Tibial artery (tissue), 4 donors: ENCODE results near the gene ARL1.
"Not testable (repeated sequence)": the region's sequence is repeated elsewhere in the genome, so short reads cannot be mapped to it uniquely, and the experiment has no call there.

Experiments
- DNase-seq, 2 donors: peaks; one replicate each; pipeline ENCODE4 v3.0.0-alpha.2; 2019
- H3K27ac ChIP-seq, 2 donors: fragments of 200-600 bp; sonication (generic) in 1 of 2; 1 replicate in 1 of 2; 2 replicates in 1 of 2; pipeline ENCODE4 v1.5.1; 2018 to 2019; ENCODE audit warnings: mild to moderate bottlenecking in 1 of 2
- H3K27me3 ChIP-seq, 2 donors: fragments of 200-600 bp; sonication (generic) in 1 of 2; one replicate each; pipeline versions ENCODE4 v1.5.1 to v1.6.0; 2016 to 2019
- H3K36me3 ChIP-seq, 3 donors: fragments of 200-600 bp; sonication (generic) in 2 of 3; one replicate each; pipeline ENCODE4 v1.5.1; 2016 to 2019; ENCODE audit warnings: mild to moderate bottlenecking in 2 of 3
- H3K4me1 ChIP-seq, 4 donors: fragments of 200-600 bp; sonication (generic) in 2 of 4; 1 replicate in 3 of 4; 2 replicates in 1 of 4; pipeline ENCODE4 v1.5.1; 2016 to 2019
- H3K4me3 ChIP-seq, 2 donors: fragments of 200-600 bp; sonication (generic) in 1 of 2; 1 replicate in 1 of 2; 2 replicates in 1 of 2; pipeline ENCODE4 v1.5.1; 2018 to 2019; ENCODE audit warnings: mild to moderate bottlenecking in 2 of 2
- H3K9me3 ChIP-seq, 3 donors: fragments of 200-600 bp; sonication (generic) in 1 of 3; one replicate each; pipeline ENCODE4 v1.5.1; 2016 to 2019
- CTCF ChIP-seq, 2 experiments: fragments of 200-600 bp in 1 of 2; fragments of 450-650 bp in 1 of 2; IDR thresholded peaks; one replicate each; pipeline ENCODE4 v1.5.1; 2017 to 2019; ENCODE audit warnings: antibody characterized with exemption in 2 of 2, mild to moderate bottlenecking in 1 of 2, moderate library complexity in 1 of 2
- intact Hi-C: fragments of 100-400 bp; cut with DNase I; formaldehyde crosslinking; loops from one replicate; pipeline ENCODE4 v1.15.0; 2023; ENCODE audit warnings: low total_unique reads

Gene ARL1

GRCh38 chr12:101430456-101430855 lies 22.9 kb upstream of the ARL1 start:
- H3K9me3 ChIP-seq, result no peaks in the 10 kb centered on the region
- H3K27ac ChIP-seq, result no peak overlapping the region
- no peak overlapping the region for H3K4me3 ChIP-seq
- no peaks in the 10 kb centered on the region for H3K27me3 ChIP-seq
- no peaks in the 10 kb centered on the region for H3K36me3 ChIP-seq
- no peaks in the 10 kb centered on the region for H3K4me1 ChIP-seq
- intact Hi-C loops, result no loop called here
- DNase-seq, result no peak
- no peak for TF ChIP-seq CTCF (IDR thresholded peaks at IDR 0.05)

- Histone ChIP-seq H3K4me1 (no peaks in the 10 kb centered on the region), H3K36me3 (no peaks in the 10 kb centered on the region), H3K27ac (no peak overlapping the region), H3K27me3 (peaks cover 0 to 3% of the 10 kb centered on the region in 2 donors), H3K9me3 (no peaks in the 10 kb centered on the region), H3K4me3 (no peak overlapping the region)
- no peak for TF ChIP-seq CTCF (IDR thresholded peaks at IDR 0.05)
- intact Hi-C loops, result no loop called here
- no peak for DNase-seq
These were observed 17.0 kb upstream of the ARL1 start for GRCh38 chr12:101424620-101425019.

GRCh38 chr12:101422066-101422465 lies 14.5 kb upstream of the ARL1 start:
- H3K9me3 ChIP-seq, DNase-seq, H3K4me1 ChIP-seq, H3K36me3 ChIP-seq, H3K27me3 ChIP-seq, H3K4me3 ChIP-seq, H3K27ac ChIP-seq, intact Hi-C loops: not testable (repeated sequence)

GRCh38 chr12:101415228-101415627 lies 7.7 kb upstream of the ARL1 start:
- no peak for DNase-seq
- no peak for TF ChIP-seq CTCF (IDR thresholded peaks at IDR 0.05)
- H3K9me3 ChIP-seq, result no peaks in the 10 kb centered on the region
- intact Hi-C loops, result no loop called here
- no peaks in the 10 kb centered on the region for H3K27me3 ChIP-seq
- H3K27ac ChIP-seq, result no peak overlapping the region
- no peaks in the 10 kb centered on the region for H3K4me1 ChIP-seq
- H3K36me3 ChIP-seq, result no peaks in the 10 kb centered on the region
- no peak overlapping the region for H3K4me3 ChIP-seq

GRCh38 chr12:101414533-101415119 lies 7.1 kb upstream of the ARL1 start:
- no peak for DNase-seq
- peak; percentile 33 to 43 for TF ChIP-seq CTCF (IDR thresholded peaks at IDR 0.05)
- no peak overlapping the region for H3K27ac ChIP-seq
- H3K4me3 ChIP-seq, result no peak overlapping the region
- H3K36me3 ChIP-seq, result no peaks in the 10 kb centered on the region
- H3K4me1 ChIP-seq, result no peaks in the 10 kb centered on the region
- no peaks in the 10 kb centered on the region for H3K27me3 ChIP-seq
- H3K9me3 ChIP-seq, result no peaks in the 10 kb centered on the region
- intact Hi-C loops, result no loop called here

- H3K36me3 ChIP-seq, H3K27me3 ChIP-seq, H3K27ac ChIP-seq, H3K4me3 ChIP-seq, DNase-seq, H3K9me3 ChIP-seq, intact Hi-C loops: not testable (repeated sequence)
- H3K4me1 ChIP-seq, result peaks cover 0 to 25% (median 14%) of the 10 kb centered on the region in 4 donors
These were observed 2.6 kb upstream of the ARL1 start for GRCh38 chr12:101410169-101410568.

GRCh38 chr12:101407049-101407435 lies 530 bp downstream of the ARL1 start:
- intact Hi-C loops, result no loop called here
- H3K36me3 ChIP-seq, result no peaks in the 10 kb centered on the region
- peaks cover 0 to 36% (median 21%) of the 10 kb centered on the region in 4 donors for H3K4me1 ChIP-seq
- DNase-seq, result peak in 1 of 2 donors; percentile 67
- no peak for TF ChIP-seq CTCF (IDR thresholded peaks at IDR 0.05)
- peak overlapping the region; percentile 70 to 84 for H3K4me3 ChIP-seq
- peak overlapping the region; percentile 90 to 91 for H3K27ac ChIP-seq
- H3K9me3 ChIP-seq, result no peaks in the 10 kb centered on the region
- no peaks in the 10 kb centered on the region for H3K27me3 ChIP-seq

- H3K9me3 ChIP-seq, H3K4me1 ChIP-seq, DNase-seq, H3K27ac ChIP-seq, H3K27me3 ChIP-seq, H3K4me3 ChIP-seq, intact Hi-C loops: not testable (repeated sequence)
- H3K36me3 ChIP-seq, result peaks cover 57 to 65% (median 60%) of the 10 kb centered on the region in 3 donors
These were observed 16.4 kb downstream of the ARL1 start for GRCh38 chr12:101391181-101391580.
